Testis (tissue), 2 donors: ENCODE data around the gene IL21.

Source experiments
- POLR2A ChIP-seq: fragments of 450-650 bp; IDR thresholded peaks from one replicate; pipeline ENCODE4 v1.6.1; 2017; ENCODE audit warnings: antibody characterized with exemption, mild to moderate bottlenecking, moderate library complexity
- TF ChIP-seq, protein P1 (sequence below), 3 experiments: fragments of 450-650 bp in 2 of 3; fragments of 200-600 bp in 1 of 3; sonication (generic) in 1 of 3; IDR thresholded peaks; one replicate each; pipeline ENCODE4 v1.5.1; 2016 to 2019; ENCODE audit warnings: antibody characterized with exemption in 3 of 3, mild to moderate bottlenecking in 2 of 3, moderate library complexity in 1 of 3

- TF ChIP-seq, protein P1, sequence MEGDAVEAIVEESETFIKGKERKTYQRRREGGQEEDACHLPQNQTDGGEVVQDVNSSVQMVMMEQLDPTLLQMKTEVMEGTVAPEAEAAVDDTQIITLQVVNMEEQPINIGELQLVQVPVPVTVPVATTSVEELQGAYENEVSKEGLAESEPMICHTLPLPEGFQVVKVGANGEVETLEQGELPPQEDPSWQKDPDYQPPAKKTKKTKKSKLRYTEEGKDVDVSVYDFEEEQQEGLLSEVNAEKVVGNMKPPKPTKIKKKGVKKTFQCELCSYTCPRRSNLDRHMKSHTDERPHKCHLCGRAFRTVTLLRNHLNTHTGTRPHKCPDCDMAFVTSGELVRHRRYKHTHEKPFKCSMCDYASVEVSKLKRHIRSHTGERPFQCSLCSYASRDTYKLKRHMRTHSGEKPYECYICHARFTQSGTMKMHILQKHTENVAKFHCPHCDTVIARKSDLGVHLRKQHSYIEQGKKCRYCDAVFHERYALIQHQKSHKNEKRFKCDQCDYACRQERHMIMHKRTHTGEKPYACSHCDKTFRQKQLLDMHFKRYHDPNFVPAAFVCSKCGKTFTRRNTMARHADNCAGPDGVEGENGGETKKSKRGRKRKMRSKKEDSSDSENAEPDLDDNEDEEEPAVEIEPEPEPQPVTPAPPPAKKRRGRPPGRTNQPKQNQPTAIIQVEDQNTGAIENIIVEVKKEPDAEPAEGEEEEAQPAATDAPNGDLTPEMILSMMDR (IDR thresholded peaks at IDR 0.05), result no peak
- TF ChIP-seq POLR2A, result no peak
These were observed 22.4 kb upstream of the IL21 start for GRCh38 chr4:122643257-122643656.
